GM21825 (cell line): ENCODE measurements around the gene OTOG.

Experiments
- ATAC-seq: cut with Tn5 transposase; IDR thresholded peaks from one replicate; pipeline ENCODE4 v1.9.1; 2021; ENCODE audit warnings: mild to moderate bottlenecking, moderate library complexity; ENCODE audit not compliant: unreplicated experiment

The OTOG gene

DNA sequence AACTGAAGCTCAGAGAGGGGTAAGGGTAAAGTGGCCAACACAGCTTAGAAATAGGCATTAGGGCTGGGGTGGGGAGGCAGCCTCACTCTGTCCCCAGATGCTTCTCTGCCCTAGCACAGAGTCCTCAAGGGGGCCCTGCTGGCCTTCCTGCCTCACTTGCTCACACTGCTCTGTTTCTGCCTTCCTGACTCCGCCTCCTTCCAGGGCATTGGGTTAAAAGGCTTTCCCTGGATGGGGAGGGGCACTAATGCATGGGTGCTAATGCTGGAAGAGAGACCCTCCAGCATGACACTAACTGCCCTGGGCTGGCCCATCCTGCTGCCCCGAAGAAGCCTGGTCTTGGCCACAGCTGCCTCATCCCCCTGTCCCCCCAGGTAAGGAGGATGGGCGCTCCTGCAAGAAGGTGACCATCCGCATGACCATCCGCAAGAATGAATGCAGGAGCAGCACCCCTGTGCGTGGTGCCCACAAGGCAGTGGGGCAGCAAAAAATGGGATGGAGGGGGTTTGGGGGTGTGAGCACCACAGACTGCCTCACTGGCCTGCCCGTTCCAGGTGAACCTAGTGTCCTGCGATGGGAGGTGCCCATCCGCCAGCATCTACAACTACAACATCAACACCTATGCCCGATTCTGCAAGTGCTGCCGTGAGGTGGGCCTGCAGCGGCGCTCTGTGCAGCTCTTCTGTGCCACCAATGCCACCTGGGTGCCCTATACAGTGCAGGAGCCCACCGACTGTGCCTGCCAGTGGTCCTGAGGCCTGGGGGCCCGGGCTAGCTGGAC is 98.3 kb downstream of the OTOG start:
- no peak for ATAC-seq

DNA sequence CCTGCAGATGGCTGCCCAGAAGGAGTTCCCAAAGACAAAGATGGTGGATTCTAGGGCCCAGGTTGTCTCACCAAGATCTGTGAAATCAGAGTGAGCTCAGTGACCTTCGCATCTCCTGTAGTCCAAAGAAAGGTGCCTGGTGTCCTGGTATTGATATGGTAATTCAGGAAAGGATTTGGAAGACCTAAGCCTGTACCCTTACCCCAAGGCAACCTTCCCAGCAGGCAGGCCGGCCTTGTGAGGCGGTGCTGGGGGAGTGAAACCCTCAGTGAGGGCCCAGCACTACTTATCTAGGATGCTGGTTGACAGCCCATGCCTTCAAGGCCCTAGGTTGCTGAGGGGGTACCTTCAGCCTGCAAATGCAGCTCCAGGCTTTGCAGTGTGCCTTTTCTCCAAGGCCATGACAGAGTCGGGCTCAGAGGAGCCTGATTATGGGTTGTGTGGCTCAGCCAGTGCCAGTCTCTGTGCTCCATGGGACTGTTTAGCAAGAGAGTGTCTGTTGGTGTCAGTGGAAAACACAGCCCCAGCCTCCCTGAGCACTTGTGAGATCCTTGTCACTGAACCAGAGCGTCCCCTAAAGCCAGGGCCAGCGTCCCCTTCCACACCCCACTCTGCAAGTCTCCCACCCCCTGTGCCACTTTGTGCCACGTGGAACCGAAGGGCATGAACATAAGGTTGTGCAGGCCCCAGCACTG is 99.5 kb downstream of the OTOG start:
- ATAC-seq, result no peak

DNA sequence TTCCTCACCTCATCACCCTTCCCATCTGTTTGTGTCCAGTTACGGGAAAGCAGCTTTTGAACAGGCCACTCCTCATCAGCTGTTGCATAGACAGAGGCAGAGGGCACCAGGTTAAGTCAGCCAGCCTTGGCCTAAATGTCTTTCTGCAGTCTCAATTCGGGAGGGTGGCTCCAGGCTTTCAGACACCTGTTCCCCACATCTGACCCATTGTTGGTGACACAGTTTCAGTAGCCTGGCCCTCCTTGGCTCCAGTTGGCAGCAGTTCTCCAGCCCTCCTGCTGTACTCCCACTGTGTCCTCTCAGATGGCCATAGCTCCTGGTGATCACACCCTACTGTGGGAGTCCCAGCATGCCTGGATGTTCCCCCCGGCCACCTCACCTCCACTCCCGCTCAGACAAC is 101.5 kb downstream of the OTOG start:
- no peak for ATAC-seq

DNA sequence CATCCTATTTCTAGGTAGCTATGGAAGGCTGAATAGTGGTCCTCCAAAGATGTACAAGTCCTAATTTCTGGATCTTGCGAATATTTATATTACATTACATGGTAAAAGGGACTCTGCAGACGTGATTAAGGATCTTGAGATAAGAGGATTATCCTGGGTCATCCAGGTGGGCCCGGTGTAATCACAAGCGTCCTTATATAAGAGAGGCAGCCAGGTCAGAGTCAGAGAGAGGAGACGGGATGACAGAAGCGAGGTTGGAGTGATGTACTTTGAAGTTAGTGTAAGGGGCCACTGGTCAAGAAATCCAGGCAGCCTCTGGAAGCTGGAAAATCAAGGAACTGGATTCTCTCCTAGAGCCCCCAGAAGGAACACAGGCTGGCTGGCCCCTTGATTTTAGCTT is 102.2 kb downstream of the OTOG start:
- no peak for ATAC-seq

DNA sequence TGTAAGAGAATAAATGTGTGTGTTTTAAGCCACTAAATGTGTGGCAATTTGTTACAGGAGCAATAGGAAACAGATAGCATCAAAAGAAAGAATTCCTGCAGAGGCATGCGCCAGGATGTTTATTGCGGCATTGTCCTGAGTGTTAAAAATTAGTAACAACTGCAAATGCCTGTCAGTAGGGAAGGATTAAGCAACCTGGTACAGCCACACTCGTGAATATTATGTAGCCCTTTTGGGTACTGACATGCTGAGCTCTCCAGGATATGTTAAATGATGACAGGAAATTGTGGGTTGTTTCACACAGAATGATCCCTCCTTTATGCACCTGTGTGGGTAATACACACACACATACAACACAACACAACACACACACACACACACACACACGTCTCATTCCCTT is 102.6 kb downstream of the OTOG start:
- no peak for ATAC-seq

DNA sequence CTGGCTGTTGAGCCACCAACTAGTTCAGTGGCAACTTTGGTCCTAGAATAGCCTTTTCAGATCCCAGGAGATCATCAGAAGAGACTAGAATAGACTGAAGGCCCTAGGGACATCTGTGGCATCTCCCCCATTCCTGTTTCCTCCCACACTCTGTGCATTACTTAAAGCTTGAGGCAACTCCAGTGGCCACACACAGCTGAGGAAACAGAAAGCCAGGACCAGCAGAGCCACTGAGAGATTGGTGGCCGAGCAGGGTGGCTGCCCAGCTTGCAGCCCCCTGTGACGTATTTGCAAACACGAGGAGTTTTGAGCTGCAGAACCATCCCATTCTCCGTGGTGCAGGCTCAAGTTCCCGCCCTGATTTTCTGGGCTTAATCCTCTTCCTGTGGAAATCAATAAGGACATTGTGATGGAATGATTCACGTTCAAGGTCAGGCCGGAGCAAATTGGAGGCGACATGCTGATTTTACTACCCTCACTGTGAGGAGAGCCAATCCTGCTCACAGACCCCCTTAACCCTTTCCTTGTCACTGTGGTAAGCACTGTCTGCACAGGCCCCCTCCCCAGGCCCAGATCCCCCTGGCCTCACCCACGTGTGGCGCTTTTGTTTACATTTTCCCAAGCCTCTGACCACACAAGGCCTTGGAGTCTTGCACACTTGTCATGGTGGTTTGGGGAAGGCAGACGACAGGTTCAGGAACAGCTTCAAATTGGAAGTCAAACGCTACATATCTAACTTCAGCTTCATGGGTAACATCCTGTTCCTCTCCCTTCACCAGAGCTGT is 103.3 kb downstream of the OTOG start:
- no peak for ATAC-seq

DNA sequence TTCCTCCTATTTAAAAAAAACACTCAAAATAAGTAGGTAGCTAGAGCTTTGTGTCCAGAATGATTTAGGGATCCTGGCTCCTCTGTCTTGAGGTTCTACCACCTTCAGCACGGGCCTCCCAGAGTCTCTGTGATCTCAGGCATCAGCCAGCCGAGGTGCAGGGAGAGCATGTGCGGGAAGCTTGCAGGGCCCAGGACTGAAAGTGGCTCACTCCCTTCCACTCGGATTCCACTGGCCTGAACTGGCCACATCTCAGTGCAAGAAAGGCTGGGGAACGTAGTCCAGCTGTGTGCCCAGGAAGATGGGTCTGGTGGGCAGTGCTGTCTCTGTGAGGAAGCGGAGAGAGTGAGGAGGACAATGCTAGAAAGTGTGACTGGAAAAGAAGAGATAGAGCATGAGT is 104.0 kb downstream of the OTOG start:
- ATAC-seq, result no peak

DNA sequence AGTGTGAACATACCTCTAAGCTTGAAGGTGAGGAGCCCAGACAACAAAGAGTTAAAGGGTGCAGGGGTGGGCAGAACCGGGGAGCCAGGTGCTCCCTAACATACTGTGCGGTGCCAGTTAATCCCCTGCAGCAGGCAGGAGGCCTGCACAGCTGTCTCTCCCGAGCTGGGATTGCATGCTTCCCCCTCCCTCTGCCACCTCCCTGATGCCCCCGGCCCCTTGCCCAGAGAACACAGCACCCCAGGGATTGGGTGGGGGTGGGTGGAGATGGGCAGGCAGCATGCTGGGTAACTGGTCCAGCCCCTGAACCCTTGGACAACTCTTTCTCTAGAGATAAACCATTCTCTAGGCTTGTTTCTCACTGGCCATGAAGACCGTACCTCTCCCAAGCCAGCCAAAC is 104.6 kb downstream of the OTOG start:
- no peak for ATAC-seq

DNA sequence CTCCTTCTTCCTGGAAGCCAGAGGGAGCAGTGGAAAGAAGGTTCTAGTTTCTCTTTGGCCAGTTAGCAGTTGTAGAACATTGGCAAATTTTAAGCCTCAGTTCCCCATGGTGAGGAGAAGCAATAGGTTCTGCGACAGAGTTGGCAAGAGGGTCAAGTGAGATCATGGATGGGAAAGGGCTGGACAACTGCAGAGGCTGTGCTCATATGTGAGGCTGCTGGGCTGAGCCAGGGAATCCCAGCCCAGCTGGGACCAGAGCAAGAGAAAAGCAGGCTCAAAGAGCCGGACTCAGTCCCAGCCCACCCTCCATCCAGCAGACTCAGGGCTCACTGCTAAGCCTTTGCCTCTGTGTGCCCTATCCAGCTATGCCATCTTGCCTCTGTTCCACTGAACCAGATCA is 105.5 kb downstream of the OTOG start:
- ATAC-seq, result no peak

DNA sequence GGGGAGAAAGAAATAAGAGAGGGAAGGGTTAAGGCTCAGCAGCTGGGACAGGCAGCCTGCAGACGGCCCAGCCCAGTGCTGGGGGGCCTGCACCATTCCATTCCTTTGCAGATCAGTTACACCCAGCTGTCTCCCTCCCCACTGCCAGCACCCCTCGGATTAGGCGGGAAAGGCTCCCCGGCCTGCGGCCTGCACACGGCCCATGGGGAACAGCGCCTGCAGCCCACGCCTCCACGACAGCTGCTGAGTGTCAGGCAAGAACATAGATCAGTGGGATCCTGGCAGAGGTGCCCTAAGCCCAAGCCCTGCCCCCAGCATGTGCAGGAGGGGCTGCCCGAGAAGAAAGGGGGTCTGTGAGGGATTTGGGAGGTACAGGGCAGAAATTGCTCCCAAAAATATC is 106.6 kb downstream of the OTOG start:
- no peak for ATAC-seq

DNA sequence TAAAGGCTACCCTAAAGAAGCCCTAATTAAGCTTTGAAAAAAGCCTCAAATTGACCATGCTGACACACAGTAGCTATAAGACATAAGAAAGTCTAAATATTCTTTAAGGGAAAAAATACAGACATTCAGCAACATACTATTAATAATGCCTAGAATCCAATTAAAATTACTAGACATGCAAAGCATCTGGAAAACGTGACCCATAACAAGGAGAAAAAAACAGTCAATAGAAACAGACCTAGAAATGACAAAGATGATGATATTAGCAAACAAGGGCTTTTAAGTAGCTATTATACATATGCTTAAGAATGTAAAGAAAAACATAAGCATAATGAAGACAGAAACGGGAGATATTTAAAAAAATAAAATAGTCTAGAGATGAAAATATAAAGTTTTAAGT is 108.6 kb downstream of the OTOG start:
- ATAC-seq, result no peak

DNA sequence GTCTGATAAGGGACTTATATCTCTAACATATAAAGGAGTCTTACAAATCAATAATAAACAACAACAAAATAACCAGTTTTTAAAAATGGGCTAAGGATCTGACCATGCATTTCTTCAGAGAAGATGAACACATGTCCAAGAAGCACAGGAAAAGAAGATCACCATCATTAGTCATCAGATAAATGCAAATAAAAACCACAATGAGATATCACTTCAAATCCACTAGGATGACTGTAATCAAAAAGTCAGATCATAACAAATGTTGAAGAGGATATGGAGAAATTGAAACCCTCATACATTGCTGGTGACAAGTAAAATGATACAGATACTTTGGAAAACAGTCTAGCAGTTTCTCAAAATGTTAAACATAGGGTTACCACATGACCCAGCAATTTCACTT is 111.2 kb downstream of the OTOG start:
- no peak for ATAC-seq

DNA sequence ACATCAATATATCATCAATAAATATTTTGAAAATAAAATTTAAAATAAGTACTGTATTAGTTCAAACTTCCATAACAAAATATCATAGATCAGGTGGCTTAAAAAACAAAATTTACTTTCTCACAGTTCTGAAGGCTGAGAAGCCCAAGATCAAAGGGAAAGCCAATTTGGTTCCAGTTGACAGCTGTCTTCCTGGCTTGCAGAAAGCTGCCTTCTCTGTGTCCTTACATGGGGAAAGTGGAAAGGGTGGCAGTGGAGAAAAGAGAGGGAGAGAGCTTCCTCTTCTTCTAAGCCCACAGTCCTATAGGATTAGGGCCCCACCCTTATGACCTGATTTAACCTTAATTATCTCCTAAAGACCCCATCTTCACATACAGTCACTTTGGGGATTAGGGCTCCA is 121.1 kb downstream of the OTOG start:
- ATAC-seq, result no peak

DNA sequence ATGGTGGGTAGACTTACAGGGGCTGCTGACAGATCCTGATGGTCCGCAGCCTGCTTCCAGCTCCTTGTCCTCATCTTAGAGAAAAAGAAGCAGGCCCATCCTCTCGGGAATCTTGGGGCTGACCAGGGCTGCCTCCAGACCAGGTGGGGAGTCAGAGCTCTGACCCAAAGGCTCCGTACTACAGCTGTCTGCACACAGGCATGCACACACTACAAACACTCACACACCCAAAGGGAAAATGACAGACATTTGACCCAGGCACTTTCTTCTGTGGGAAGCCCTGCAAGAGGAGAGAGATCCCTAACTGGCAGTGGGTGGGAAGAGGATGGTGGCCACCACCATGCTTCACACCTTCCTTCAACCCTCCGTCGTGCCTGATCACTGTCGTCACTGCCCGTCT is 125.4 kb downstream of the OTOG start:
- ATAC-seq, result no peak

DNA sequence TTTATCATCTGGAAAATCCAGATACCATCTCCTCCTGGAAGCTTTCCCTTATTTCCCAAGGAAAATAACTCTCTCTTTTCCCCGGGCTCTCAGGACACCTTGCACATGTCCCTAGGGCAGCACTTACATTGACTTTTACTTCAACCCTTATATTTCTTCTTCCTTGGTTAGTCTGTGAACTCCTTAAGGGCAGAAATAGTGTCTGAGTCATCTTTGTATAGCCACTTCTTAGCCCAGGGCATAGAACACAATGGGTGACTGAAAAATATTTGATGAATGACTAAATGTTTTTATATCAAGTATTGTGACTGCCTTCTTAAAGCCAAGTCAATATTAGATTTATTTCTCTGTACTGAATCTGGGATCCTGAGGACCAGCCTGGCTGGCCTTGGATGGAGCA is 126.9 kb downstream of the OTOG start:
- no peak for ATAC-seq

DNA sequence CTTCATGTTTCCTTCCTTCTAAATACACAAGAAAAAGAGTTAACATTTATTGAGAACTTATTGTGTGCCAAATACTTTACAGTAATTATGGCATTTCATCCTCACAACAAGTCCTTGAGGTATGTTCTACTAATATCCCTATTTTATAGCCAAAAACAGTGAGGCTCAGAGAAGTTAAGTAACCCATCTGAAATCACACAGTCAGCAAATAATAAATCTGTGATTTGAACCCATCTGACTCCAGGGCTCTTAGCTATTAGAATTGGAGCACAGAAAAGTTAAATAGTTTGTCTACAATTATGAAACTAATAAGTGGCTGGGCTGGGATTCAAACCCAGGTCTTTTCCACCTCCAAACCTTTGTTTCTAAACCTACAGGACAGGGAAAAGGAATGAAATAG is 135.8 kb downstream of the OTOG start:
- ATAC-seq, result no peak

DNA sequence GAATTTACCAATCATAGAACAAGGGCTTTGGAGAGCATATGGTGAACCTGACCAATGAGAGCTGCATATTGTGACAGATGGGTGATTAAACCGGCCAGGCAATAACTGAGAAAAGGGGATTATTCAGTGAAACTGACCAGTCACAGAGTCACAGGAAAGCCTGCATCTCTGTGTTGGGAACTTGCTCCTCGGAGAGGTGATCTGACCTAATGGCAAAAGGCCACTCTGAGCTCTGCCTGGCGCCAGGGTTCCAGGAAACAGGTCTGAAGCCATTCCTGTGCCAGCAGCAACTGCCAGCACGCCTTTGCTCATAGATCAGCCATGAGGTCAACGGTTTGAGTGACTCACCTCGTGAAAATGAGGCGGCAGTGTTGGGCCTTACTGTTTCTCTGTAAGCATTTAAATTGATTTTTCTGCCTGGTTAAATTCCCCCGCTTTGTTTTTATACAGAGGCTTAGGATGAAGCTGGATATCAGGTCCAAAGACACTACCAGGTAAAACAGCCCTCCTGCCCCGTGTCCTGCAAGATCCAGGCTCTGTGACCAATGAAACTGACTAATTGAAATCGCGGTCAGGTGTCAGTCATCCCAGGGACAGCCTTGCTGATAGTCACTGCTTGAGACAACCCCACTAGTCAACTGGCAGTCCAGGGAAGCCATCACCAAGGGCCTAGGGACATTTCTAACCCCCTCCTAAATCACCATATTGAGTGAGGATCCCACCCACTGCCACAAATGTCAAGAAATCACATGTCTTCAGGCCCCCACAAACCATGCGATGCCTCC is 136.5 kb downstream of the OTOG start:
- ATAC-seq, result no peak

DNA sequence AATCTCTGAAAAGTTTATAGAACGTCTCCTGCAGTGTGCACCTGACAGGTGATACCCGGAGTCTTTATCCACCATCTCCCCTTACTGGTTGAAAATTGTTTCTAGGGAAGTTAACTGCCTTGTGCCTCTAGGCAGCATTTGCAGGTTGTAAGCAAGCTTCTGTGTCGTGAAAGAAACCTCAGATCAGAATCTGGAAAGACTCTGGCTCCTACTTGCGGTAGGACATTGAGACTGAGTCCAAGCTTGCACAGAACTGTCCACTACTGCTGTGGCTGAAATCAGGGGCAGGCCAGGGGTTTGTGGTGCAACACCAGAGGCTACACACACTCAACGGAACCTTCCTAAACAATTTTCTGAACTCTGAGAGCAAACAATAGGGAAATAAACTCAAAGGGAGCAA is 137.5 kb downstream of the OTOG start:
- no peak for ATAC-seq

DNA sequence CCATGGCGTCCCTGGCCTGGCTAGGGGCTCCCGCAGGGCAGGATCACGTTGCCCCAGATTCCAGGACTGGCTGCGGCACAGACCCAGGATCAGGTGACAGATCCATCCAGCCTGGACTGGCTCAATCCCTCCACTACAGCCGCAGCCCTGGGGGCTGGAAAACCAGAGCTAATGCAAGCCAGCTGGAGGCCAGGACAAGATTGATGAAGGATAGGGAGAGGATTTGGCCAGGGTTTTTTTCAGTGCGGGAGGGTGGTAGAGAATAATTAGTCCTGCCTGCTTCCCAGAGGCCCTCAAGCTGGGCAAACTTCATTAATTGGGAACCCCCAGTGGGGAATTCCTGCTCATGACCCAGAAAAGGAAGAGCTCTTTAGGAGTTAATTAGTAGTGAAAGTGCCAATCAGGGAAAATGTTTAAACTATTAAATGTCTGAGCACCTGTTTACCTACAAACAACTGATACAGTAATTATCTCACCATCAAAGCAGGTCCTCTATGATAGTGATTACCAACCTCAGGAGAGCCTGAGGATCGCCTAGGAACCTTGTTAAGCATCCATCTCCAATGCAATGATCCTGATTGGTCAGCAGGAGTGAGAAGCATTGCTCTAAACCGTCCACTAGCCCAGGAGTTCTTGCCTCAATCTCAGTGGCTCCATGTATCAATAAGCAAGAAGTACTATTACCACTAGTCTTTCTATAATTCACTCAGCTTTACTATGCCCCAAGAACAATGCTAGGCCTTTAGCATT is 139.3 kb downstream of the OTOG start:
- ATAC-seq, result no peak

DNA sequence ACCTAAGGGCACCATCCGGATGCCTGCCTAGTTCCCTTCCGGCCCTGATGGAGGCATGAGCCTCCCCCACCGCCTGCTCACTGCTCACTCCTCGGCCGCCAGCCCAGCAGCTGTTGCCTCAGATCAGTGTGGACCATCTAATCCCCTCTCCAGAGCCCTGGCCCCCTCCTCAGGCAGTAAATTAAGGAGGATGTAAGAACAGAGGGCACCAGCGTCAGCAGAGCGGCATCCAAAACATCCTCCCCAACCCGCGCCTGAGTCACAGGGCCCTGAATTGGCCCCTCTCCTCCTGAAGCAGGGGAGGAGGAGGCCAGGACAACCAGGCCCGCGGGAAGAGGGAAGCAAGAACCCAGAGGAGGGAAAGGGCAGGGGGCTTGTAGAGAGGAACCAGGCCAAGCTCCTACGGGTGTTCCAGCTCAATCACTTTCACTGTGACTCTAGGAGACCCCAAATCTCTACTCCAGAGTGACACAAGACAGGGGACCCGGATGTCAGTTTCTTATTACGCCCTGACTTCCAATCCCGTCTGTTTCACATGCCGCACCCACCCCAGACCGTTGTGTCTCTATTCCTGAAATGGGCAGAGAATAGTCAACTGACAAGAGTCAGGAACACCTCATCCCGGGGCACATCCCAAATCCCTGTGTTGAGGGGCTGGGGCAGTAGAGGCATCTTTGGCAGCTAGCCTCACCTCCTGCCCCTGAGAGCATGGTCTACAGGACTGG is 141.0 kb downstream of the OTOG start:
- ATAC-seq, result no peak
